Epidermal melanocyte (primary cell): ENCODE data around the gene PLA2G2A.
"Not testable (repeated sequence)": the region's sequence is repeated elsewhere in the genome, so short reads cannot be mapped to it uniquely, and the experiment has no call there.

ENCODE experiments used
- DNase-seq: peaks from one replicate; pipeline ENCODE4 v3.0.0; 2011; ENCODE audit warnings: low spot score; ENCODE audit not compliant: insufficient read length

The PLA2G2A gene

DNA sequence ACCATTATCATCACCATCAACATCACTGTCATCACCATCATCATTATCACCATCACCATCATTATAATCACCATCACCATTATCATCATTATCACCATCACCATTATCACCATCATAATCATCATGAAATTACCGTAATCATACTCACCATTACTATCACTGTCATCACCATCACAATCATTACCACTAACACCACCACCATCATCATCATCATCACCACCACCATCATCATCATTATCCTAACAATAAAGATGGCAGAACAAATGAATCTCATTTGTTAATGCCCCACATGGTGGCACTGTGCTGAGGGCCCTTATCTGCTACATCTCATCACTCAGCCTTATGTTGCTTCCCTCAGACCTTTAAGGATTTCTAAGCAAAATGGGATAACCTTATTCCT is 46.6 kb downstream of the PLA2G2A start:
- no peak for DNase-seq

DNA sequence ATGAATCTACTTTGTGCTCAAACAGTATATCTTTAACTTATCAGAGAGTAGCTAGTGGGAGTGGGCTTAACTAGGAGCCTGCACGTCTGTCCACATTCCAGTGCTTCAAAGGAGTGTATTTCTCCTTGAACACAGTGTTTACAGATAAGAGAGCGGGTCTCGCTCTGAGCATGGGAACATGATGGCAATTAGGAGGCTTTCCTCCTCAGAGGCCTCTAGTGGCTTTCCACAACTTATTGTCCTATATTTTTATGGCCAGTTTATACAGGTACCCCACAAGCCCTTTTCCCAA is 52.3 kb downstream of the PLA2G2A start:
- DNase-seq = not testable (repeated sequence)

DNA sequence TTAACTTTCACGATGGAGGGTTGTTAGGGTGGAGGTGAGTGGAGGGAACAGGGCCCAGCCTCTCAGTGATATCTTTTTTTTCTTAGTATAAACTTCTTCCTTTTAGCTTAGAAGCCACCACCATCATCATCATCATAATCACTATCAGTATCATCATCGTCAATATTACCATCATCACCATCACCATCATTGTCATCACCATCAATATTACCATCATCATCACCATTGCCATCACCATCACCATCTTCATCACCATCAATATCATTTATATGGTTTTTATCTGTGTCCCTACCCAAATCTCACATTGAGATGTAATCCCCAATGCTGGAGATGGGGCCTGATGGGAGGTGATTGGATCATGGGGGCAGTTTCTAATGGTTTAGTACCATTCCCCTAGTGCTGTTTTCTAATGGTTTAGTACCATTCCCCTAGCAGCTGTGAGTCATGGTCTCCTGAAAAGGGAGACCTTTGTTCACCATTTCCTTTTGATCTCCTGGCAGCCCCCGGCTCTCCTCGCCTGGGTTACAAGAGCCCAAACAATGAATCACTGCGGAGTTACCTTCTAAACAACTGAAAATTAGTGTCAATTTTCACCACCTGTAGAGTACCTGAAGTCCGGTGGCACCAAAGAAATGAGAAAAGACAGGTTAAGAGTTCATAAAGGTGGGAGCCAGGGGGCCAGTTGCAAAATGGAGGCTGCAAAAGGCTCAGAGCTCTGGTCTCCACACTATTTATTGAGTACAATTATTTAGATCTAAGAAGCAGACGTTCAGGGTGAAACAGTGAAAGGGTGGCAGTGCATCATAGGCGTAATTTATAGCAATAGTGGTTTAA is 52.9 kb downstream of the PLA2G2A start:
- DNase-seq = no peak
